8988T (cell line): Measurements from ENCODE around the gene SEC24B.
"Not testable (repeated sequence)": the region's sequence is repeated elsewhere in the genome, so short reads cannot be mapped to it uniquely, and the experiment has no call there.

Source experiments
- DNase-seq: peaks from one replicate; pipeline ENCODE4 v3.0.0; 2011

The SEC24B gene

DNA sequence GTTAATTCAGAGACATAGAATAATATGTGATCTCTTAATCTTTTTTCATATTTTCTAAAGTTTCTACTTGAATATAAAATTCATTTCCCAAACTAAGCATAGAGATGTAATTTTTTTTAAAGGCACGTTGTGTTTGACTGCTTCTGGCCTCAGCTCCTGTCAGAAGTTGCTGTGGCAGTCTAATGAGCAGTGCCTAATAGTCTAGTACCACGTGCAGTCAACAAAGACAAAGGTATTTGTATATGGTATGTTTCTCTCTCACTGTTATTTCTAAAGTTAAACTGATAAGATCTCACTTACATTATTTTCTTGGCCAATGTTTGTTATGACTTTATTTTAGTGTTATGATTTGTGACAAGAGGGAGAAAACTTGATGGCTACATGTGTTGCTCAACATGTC, 77.8 kb downstream of the SEC24B start:
- no peak for DNase-seq

DNA sequence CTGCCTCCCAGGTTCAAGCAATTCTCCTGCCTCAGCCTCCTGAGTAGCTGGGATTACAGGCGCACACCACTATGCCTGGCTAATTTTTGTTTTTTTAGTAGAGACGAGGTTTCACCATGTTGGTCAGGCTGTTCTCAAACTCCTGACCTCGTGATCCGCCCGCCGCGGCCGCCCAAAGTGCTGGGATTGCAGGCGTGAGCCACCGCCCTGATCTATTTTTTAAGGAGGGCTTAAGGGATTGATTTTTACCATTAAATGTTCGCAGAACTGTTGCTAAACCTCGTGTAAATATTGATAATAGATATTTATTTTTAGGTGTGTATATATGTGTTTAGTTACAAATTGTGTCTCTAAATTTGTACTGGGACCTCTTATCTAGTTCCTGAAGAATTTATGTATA, 79.8 kb downstream of the SEC24B start:
- not testable (repeated sequence) for DNase-seq

DNA sequence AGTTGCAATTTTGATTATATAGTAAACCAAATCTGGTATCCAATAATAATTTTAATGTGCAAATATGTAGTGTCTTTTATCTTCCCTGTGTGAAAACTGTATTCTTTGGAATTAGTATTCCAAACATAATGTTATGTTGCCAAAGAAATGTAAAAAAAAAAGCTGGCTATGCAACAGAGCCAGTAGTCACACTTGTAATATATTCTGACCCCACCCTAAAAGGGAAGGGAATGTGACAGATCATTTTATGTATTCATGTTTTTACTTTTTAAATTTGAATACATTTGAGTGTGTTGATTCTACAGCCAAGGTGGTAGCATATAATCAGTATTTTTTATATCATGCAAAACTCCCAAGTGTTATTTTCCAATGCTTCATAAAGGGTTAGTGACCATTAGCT, 98.6 kb downstream of the SEC24B start:
- no peak for DNase-seq

DNA sequence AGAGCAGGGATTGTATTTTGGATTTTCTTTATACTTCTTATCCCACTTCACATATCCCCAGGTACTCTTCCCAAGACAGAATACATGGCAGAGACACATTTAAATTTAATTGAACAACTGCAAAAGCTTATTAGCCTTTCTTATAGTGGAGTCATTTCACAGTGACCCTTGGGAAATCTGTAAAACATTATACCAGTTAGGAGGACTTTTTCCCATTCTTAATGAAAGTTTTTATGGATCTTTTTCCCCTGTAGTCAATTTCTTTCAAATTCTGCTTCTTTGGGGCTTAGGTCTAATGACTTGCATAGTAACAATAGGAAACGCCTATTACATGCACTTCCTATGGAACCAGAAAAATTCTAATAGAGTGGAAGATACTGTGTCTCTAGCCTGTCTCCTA, 111.8 kb downstream of the SEC24B start:
- DNase-seq: no peak

DNA sequence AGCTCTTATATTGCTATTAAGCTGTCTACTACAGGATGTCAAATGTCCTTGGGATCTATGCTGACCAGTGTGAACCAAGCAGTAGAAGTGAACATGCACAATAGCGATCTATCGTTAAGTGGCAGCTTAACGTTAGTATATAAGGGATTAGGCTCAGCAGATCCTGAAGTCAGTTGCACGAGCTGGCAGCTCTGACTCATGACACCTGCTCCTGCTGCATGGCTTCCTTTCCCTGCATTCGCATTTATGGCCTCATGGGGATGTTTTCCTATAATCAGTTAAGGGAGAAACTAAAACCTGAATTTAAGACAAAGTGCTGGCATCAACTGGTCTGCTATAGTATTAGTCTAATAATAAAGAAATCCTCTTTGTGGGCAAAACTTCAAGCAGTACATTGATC, 113.8 kb downstream of the SEC24B start:
- no peak for DNase-seq

DNA sequence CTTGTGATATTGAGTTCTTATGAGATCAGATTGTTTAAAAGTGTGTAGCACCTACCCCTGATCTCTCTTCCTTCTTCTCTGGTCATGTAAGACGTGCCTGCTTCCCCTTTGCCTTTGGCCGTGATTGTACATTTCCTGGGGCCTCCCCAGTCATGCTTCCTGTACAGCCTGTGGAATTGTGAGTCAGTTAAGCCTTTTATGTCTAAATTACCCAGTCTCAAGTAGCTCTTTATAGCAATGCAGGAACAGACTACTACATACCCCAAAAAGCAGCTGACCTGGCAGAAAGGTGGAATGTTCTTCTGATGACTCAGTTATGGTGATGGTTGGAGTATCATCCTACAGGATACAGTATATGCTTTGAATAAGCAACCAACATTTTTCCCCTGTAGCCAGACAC, 115.0 kb downstream of the SEC24B start:
- no peak for DNase-seq

DNA sequence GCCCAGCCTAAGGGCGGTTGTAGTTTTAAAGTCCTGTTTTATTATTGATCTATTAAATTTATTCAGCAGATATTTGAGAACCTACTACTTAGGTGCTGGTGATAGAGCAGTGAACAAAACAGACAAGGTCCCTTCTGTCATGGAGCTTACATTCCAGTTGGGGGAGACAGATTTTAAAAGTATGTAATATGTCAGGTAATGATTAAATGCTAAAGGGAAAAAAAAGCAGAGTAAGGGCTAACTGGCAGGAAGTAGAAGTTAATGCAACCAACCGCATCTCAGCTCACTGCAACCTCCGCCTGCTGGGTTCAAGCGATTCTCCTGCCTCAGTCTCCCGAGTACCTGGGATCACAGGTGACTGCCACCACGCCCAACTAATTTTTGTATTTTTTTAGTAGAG, 118.6 kb downstream of the SEC24B start:
- DNase-seq: no peak

DNA sequence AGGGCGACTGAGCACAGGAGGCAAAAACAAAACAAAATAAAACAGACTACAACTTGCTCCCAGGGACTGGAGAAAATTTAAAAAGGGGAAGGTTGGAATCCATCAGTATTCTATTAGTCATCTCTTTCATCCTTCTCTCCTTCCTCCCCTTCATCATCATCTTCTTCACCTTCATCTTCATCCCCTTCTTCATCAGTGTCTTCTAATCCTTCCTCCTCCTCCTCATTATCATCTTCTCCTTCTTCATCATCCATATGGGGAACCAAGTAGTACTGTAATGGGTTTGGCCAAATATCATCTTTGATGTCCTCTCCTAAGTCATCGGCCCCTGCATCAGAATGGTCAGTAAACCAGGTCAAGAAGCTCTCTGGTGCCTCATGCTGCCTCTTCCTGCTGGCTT, 119.5 kb downstream of the SEC24B start:
- no peak for DNase-seq

DNA sequence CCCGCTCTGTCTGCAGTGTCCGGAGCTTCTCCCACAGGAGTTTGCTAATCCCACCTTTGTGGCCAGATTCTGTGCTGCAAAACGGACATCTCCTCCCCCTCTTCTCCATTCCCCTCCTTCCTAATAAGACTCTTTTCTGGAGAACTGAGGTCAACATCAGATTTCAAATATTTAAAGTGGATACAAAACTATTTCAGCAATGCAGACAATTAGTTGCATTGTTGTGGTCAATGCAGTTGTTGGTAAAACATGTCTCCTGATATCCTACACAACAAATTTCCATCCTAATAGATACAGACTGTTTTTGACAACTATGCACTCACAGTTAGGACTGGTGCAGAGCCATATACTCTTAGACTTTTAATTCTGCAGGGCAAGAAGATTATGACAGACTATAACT, 121.4 kb downstream of the SEC24B start:
- no peak for DNase-seq

DNA sequence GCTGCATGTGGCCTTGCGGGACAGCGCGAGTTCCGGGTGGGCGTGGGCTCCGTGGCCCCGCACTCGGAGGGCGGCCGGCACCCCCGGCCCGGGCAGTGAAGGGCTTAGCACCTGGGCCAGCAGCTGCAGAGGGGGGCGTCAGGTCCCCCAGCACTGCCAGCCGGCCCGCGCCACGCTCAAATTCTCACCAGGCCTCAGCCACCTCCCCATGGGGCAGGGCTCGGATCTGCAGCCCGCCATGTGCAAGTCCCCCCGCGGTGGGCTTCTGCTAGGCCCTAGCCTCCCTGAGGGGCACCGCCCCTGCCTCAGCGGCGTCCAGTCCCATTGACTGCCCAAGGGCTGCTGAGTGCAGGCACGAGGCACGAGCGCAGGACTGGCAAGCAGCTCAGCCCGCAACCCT, 123.8 kb downstream of the SEC24B start:
- no peak for DNase-seq

DNA sequence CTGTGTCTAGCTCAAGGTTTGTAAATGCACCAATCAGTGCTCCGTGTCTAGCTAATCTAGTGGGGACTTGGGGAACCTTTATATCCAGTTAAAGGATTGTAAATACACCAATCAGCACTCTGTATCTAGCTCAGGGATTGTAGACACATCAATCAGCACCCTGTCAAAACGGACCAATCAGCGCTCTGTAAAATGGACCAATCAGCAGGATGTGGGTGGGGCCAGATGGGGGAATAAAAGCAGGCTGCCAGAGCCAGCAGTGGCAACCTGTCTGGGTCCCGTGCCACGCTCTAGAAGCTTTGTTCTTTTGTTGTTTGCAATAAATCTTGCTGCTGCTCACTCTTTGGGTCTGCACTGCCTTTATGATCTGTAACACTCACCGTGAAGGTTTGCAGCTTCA, 124.5 kb downstream of the SEC24B start:
- DNase-seq: not testable (repeated sequence)

DNA sequence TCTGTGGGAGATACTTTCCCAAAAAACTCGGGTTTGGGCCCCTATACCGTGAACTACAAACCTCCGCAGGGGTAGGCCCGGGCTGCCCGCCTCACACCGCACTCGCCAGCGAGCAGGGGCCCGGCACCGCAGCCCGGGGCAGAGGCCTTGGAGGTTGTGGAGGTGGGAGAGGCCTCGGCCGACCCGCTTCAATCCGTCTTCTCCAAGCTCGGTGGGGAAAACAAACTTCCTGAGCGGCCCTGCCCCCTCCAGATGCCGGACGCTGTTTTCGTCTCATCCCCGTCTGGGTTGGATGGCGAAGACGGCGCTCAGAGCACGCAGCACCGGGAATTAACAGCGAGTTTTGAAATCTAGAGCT, 126.0 kb downstream of the SEC24B start:
- DNase-seq: peak; percentile 10

DNA sequence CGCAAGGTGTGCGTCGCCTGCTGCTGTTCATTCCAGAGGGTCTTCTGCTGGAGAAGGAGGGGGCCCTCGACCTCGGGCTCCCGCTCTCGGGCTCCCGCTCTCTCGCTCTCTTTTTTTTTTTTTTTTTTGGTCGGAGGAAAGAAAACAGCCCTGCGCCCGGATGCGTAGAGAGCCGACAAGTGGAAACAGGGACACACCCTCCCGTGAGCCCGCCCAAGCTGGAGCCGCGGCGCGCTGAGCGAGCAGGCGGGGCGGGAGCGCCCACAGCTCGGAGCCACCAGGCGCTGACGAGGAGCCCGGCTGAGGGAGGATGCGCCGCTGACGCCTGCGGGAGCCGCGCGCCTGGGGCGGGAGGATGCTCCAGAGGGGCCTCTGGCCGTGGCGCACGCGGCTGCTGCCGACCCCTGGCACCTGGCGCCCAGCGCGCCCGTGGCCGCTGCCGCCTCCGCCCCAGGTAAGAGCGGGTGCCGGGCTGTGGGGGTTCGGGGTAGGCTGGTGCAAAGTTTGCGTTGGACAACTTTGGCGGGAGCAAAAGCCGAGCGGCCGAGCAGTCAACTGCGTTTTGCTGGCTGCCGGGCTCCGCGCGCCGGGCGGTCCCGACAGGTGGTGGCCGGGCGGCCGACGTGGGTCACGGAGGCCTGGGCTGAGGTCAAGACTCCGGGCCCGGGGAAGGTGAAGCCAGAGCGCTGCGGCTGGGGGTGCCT, 126.5 kb downstream of the SEC24B start, which contains the start of gene MCUB:
Gene MCUB, plus strand, starts transcription at position 264 of the 704 bp plus-strand sequence. Its CDS starts 92 bp downstream, at position 356.
- DNase-seq: peak; percentile 83

DNA sequence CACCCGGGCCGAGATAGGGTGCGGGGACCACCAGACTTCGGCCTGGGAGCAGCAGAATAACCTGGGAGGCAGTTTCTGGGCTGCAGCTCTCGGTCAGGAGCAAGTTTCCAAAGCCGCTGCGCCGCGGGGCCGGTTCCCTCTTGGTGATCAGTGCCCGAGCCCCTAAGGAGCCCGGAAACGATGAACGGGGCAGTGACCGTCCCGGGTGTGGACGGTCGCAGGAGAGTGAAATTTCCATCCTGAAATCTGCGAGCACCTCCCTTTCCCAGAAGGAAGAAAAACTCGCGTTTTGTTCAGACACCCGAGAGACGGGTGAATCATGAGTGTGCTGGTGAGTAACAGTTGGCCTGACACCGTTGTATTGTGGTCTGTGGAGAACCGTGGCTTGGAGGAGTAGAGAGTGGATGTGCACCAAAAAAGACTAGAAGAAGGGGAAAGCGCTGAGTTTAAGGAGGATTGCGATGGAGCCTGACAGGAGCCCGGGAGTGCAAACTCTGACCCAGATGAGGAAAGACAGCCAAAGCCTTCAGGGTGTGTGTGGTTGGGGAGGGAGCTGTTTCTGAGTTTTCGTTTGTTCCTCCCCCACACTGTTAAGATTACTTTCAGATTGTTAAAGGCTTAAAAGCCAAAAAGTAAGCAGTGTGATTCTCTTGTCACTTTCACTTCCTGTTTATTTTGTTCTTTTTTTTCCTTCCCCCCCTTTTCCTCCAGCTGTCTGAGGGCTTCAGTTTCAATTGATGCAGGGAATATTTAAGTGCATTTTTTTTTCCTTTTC, 127.3 kb downstream of the SEC24B start:
- peak; percentile 12 for DNase-seq

DNA sequence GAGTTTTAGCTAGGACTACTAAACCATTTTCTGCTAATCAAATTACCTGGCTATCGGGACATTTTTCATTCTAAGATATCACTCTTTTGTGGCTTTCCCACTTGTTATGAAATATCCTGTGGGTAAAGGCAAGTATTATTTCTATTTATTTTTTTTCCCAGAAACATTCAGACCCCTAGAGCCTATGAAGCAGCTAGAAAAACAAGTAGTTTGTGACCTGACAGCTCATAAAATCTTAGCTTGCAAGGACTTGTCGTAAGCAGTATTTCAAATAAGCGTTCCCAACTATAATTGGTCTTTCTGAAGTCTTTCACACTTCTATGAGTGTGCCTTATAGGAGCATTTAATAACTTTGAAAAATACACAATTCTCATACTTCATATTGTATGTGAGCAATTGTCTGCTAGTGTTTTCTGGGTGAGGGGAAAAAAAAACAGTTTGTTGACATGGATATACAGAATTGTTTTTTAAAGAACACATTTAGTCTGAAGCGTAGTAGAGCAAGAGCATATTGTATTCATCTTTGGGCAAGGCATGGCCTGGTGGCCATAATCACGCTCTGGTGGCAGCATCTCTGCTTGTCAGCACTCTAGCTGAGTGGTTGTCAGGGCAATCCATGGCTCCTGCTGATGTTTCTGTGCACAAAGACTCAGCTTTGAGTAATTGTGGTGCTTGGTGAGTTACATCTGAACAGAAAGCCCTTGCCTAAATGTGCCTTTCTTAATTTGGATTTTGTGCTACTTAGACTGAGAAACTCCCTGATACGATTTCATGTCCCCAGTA, 129.0 kb downstream of the SEC24B start:
- DNase-seq: no peak

DNA sequence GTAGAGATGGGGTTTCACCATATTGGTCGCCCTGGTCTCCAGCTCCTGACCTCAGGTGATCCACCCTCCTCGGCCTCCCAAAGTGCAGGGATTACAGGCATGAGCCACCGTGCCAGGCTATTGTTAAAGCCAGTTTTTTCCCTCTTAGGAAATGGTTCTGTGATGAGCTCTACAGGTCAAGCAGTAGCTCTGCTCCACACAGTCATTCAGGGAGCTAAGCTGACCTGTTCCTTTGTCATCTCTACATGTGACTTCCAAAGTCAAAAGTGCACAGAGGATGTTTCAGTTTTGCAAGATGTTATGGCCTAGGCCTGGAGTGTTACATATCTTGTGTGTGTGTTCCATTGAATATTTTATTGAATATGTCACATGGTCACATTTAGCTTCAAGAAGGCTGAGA, 137.9 kb downstream of the SEC24B start:
- no peak for DNase-seq

DNA sequence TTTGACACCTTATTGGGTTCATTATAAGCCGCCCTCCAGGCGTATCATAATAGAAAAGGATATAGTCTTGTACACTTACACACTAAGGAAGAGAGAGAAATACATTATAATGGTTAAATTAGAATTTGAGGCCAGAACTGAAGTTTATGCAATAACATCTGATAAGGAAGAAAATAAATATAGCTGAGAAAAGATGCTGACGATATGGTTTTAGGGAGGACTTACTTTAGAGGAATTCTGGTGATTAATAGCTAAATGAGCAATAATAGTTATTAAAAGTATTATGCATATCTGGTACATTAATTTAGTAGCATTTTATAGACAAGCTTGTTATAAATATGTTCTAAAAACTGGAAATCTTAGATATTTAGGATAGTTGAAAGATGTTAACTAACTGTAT, 138.5 kb downstream of the SEC24B start:
- no peak for DNase-seq

DNA sequence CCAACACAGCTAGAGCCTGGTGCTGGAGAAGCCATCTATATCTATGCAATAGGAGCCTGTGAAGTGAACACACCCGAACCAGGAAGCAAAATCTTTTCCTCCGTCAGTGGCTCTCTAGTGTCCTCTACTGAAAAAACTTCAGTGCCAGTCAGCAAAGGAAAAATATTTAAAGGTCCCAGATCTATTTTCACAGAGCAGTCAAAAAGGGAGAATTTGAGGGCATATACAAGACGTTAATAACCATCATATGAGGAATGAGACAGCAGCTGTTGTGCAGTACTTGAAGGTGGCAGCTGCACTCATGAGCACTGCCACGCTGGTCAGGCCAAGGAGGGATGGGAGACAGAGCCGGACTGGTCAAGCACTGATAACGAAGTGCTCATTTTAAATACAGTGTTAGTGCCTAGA, 140.8 kb downstream of the SEC24B start:
- DNase-seq: no peak

DNA sequence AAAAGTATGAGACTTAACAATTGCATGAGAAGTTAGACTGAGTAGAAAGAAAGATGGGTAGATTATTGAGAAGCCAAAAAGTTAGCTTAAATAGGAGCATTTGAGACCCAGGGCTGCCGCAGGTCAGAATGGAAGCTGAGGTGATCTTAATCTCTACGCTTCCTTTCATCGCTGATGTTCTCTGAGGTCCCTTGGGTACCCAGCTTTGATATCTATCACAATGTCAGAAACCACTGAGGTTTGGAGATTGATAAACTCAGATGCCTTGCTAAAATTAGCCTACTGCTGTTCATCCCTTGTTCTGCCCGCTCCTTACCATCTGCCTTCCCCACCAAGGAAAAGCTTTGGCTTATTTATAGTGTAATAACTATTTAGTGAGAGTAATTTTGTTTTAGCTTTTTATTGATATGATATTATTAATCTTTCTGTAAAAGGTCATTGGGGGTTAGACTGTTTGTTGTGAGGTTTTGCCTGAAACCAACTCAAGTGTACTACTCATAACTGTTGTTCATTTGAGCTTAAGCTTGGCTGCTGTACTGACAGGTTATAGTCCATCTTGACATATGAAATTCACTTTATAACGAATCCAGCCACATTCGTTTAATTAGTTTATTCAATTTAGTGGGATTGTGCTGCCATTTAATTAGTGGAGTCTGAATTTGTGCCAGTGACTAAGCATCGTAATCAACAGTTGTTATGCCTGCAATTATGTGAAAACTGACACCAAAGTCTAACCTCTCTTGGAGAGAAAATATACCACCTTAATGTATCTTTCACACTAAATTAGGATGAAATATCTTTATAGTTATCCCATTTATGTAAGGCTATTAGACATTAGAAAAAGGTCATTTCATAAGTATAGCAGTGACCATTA, 141.6 kb downstream of the SEC24B start:
- DNase-seq: no peak

DNA sequence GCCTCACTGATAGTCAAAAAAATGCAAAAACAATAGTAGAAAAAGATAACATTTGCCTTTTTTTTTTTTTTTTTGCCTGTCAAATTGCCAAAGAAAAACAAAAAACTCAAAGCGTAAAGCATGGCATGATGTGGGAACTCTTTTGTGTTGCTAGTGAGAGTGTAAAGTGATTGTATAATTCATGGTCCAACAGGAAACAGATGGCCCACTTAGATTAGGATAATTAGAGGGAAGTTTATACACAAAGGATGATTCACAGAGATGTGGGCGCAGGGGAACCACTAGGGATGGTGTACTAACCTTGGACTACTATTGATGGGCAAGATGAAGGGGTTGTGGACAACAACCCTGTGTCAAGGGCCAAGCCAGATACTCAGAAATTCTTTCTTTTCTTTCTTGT, 142.8 kb downstream of the SEC24B start:
- DNase-seq: no peak

DNA sequence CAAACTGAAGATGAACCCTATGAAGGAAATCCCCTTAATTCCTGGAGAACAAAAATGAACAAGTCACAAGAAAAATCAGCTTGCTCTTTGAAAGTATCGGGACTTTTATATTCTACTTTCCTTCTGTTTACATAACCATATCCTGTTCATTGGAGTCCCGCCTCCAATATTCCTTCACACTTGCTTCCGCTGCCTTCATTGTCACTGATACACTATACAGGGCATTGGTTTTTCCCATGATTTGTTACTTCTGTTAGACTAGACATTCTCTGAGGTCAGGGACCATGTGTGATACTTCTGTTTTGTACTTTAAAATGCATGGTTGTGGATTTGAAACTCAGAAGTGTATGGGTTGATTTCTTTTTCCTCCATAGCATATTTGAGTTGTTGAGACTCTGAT, 145.2 kb downstream of the SEC24B start:
- no peak for DNase-seq

DNA sequence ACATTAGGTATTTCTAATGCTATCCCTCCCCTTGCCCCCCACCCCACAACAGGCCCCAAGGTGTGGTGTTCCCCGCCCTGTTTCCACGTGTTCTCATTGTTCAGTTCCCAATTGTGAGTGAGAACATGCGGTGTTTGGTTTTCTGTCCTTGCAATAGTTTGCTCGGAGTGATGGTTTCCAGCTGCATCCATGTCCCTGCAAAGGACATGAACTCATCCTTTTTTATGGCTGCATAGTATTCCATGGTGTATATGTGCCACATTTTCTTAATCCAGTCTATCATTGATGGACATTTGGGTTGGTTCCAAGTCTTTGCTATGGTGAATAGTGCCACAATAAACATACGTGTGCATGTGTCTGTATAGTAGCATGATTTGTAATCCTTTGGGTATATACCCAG, 146.4 kb downstream of the SEC24B start:
- DNase-seq: not testable (repeated sequence)

DNA sequence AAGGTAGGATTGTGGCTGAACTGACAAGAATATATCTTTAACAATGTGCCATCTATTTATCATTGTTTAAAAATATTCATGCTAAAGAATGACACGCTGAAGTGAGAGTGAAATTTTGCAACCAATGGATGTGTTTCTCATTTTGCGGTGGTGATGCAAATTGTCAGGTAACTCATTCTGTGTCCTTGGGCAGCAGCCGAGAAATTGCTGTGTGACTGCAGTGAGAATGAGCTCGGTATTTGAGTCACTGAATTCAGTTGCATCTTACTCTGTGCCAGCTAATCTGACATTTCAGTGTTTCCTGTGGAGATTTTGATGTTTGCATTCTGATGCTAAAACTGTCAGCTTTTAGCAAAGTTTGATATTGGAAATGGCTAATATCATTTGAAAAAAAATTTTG, 154.6 kb downstream of the SEC24B start:
- no peak for DNase-seq
